Bronchial epithelial cell (primary cell): Measurements from ENCODE around the gene PMAIP1. TPM values are rescaled to one million over a fixed set of nuclear protein-coding genes. Genes with fewer than 3 reads are reported as not detected.
A peak's percentile ranks its signal among the peaks of the same experiment; 100 is the strongest.

Source experiments
- DNase-seq: peaks from one replicate; pipeline ENCODE4 v3.0.0-alpha.2; 2010; ENCODE audit warnings: low read depth
- FAIRE-seq: peaks from 2 replicates; lab custom pipeline; 2011; peaks lifted over from hg19 to GRCh38; lab: Jason Lieb, UNC
- H3K27me3 ChIP-seq: 2 replicates; pipeline ENCODE4 v1.5.1; 2011; ENCODE audit warnings: low read length; ENCODE audit not compliant: control insufficient read depth, insufficient read depth
- H3K36me3 ChIP-seq: 2 replicates; pipeline ENCODE4 v1.5.1; 2011; ENCODE audit warnings: low read length; ENCODE audit not compliant: control insufficient read depth, insufficient read depth
- H3K4me3 ChIP-seq: 2 replicates; pipeline ENCODE4 v1.5.1; 2011; ENCODE audit warnings: mild to moderate bottlenecking, low read depth, low read length, control low read depth
- total RNA-seq: library from RNA; depleted of rRNA; stranded (reverse); fragments of >200 nt; gene quantifications from 2 replicates; pipeline ENCODE4 v1.2.1, GENCODE V29; 2014
- TF ChIP-seq, protein P1 (sequence below): IDR thresholded peaks from 2 replicates; pipeline ENCODE4 v1.5.1; 2011; ENCODE audit warnings: mild to moderate bottlenecking, moderate library complexity, low read length, control low read depth, inconsistent platforms; ENCODE audit not compliant: insufficient read depth, severe bottlenecking

PMAIP1 gene
- total RNA-seq, 1 donor from 2014 or later, result 12.1 TPM

DNA sequence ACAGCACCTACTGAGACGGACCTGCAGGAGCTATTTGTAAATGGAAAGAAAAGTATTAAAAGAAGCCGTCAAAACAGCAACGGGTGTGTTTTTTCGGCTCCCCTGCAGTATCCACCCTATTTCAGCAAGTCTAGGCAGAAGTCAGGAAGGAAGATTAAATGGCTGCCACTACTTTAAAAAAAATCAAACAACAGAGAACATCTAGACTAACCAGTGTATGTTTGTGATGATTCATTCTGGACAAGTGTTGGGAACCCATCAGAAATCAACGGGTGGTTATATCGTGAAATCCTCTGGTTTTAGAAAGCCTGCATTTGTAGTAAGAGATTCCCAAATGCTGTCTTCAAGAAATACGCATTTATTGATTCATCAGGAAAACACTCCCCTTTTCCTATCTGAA is 9.0 kb downstream of the PMAIP1 start:
- H3K36me3 ChIP-seq, result no peaks in the 10 kb centered on the region
- peak; percentile 80 for DNase-seq
- no peak for FAIRE-seq
- no peaks in the 10 kb centered on the region for H3K27me3 ChIP-seq
- TF ChIP-seq, protein P1, sequence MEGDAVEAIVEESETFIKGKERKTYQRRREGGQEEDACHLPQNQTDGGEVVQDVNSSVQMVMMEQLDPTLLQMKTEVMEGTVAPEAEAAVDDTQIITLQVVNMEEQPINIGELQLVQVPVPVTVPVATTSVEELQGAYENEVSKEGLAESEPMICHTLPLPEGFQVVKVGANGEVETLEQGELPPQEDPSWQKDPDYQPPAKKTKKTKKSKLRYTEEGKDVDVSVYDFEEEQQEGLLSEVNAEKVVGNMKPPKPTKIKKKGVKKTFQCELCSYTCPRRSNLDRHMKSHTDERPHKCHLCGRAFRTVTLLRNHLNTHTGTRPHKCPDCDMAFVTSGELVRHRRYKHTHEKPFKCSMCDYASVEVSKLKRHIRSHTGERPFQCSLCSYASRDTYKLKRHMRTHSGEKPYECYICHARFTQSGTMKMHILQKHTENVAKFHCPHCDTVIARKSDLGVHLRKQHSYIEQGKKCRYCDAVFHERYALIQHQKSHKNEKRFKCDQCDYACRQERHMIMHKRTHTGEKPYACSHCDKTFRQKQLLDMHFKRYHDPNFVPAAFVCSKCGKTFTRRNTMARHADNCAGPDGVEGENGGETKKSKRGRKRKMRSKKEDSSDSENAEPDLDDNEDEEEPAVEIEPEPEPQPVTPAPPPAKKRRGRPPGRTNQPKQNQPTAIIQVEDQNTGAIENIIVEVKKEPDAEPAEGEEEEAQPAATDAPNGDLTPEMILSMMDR, result no peak
- no peak overlapping the region for H3K4me3 ChIP-seq

DNA sequence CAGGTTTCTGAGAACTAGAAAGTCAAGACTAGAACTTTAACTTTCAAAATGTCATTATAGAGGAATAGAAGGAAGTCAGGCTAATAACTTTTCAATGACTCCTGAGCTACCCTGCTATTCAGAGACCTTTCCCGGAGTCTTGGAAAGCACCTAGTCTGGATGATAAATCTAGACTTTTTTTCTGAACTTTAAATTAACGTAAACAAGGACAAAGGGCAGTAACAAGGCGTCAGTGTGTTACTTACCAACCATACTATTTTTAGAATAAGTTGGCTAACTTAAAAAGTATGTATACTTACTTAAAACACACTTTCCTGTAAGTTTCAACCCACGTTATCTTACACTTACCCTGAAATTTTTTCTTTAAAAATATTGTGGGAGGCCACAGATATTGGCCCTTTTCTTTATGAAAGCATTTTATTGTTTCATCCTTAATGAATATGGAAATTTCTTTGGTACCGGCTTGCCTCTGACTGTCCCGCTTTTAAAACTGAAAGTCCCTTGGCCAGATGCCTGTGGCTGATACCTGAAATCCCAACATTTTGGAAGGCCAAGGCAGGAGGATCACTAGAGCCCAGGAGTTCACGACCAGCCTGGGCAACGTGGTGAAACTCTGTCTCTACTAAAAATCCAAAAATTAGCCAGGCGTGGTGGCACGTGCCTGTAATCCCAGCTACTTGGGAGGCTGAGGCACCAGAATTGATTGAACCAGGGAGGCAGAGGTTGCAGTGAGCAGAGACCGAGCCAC is 9.7 kb downstream of the PMAIP1 start:
- H3K27me3 ChIP-seq, result no peaks in the 10 kb centered on the region
- no peak for FAIRE-seq
- H3K4me3 ChIP-seq, result no peak overlapping the region
- TF ChIP-seq, protein P1, result no peak
- peak; percentile 58 for DNase-seq
- H3K36me3 ChIP-seq, result no peaks in the 10 kb centered on the region

DNA sequence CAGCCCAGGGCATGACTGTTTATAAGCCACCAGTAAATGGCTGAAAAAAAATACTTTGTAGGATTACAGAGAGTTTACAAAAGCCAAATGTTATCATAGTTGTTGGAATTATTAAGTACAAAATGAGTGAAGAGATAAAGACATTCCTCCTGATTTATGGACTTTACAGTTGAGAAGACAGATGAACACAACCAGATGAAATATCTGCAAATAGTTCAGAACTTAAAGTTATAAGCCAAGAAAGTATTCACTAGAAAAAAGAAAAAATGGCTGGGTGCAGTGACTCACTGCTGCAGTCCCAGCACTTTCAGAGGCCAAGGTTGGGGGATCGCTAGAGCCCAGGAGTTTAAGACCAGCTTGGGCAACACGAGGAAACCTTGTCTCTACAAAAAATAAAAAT is 11.2 kb downstream of the PMAIP1 start:
- Histone ChIP-seq H3K4me3 (no peak overlapping the region), H3K27me3 (no peaks in the 10 kb centered on the region), H3K36me3 (no peaks in the 10 kb centered on the region)
- DNase-seq, result no peak
- FAIRE-seq, result no peak
- TF ChIP-seq, protein P1, result no peak

DNA sequence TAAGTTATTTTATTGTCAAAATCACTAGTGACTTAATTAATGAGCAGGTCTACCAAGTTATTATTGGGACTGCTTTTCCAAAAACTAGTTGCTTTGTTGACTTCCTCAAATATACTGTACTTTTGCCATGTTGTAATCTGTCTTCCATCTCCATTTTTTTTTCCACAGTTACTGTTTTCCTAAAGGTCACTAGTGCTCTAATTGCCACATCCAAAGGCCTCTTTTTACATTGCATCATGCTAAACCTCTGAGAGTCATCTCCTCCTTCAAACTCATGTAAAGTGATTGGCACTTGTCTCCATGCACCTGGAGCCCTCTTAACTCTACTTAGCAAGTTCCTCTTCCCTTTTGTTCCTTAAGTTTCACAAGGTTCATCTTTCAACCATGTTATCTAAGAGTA is 11.8 kb downstream of the PMAIP1 start:
- H3K4me3 ChIP-seq, result no peak overlapping the region
- TF ChIP-seq, protein P1, result no peak
- FAIRE-seq (no peak), DNase-seq (no peak)
- H3K27me3 ChIP-seq, result no peaks in the 10 kb centered on the region
- no peaks in the 10 kb centered on the region for H3K36me3 ChIP-seq

DNA sequence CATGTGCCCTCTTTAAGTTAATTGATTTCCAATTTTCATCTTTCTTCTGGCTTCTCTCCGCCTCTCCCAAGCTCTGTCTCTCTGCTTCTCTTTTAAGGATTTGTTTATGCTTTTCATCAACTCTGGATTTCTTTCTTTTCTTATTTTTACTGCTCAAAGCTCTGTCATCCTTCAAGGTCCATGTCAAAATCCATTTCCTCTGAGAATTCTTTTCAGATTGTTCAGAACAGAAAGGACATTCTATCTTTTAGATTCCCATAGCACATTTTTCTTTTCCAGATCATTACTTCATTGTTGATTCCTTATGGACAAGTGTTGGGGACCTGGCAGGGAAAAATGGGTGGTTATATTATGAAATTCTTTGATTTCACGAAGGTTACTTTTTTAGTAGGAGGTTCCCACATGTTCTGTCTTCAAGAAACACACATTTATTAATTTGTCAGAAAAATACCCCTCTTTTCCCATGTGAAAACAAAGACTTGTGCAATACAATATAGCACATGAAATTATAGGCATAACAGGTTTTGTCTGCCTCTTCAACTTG is 12.3 kb downstream of the PMAIP1 start:
- no peaks in the 10 kb centered on the region for H3K27me3 ChIP-seq
- TF ChIP-seq, protein P1, result no peak
- FAIRE-seq (no peak), DNase-seq (no peak)
- no peak overlapping the region for H3K4me3 ChIP-seq
- H3K36me3 ChIP-seq, result no peaks in the 10 kb centered on the region
